Activated CD4-positive, alpha-beta T cell treated with anti-CD3 and anti-CD28 coated beads, Interleukin-2, amount 50 U/mL, for 4 hours (primary cell): Measurements from ENCODE around the gene VAC14.
A peak's percentile ranks its signal among the peaks of the same experiment; 100 is the strongest.
"Not testable (repeated sequence)": the region's sequence is repeated elsewhere in the genome, so short reads cannot be mapped to it uniquely, and the experiment has no call there.

Experiments
- DNase-seq, 2 experiments: peaks; one replicate each; pipeline ENCODE4 v3.0.0-alpha.2; 2020

VAC14 gene

DNA sequence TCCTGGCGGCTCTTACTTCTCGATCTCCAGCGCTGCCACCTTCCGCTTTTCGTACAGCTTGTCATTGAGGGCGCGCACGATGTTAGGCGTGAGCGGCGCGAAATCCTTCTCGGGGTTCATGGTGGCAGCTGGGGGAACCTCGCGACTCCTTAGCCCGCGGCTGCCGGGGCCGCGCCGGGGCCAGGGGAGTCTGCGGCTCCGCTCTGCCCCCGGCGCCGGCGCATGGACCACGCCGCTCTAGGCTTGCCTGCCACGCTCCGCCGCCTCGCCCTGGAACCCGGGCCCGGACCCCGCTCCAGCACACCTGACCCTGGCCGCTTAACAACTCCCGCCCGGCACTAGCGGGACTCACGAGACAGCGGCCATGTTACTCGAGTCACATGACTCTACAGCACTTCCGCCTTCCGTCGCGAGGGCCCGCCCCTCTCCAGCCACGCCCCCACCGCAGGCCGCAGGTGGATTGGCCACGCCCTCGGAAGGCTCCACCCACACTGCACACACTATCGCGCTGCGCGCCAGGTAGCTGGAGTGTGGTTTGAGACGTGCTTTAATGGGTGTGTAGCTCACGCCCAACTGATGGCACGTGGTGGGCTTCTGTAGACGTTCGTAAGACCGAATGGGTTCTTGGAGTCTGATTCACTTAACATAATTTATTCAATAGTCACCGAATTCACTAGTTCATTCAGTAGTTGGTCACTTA is at the start of gene VAC14:
TSS of gene VAC14 (minus strand) at position 378 of the 700 bp plus-strand sequence. CDS start at position 120, 258 bp downstream.
- DNase-seq, result peak; percentile 96 to 98

DNA sequence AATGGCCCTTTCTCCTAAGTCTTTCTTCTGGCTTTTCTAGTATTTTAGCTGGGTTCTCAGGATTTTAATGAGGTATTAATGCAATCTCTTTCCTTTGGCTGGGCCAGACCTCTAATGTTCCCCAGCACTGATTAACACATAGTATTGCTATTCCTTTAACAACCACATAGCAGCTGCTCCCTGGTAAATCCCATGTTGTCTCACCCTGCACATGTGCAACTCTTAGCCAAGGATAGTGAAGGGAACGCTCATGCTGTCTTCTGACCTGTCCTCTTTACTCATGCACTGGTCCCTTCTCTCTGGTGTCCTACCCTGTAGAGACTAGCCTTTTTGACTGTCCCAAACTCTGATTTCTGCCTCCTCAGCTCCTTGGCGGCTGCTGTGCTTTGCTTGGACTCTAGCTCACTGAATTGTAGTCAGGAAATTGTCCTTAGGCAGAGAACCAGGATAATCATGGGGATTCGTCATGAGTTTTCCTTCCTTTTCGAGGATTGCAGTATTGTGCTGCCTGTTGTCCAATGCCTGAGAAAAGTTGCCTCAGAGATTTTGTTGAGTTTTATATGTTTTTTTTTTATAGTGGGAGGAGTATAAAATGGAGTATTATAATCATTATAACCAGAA is 22.6 kb upstream of the VAC14 start:
- DNase-seq, result not testable (repeated sequence)

DNA sequence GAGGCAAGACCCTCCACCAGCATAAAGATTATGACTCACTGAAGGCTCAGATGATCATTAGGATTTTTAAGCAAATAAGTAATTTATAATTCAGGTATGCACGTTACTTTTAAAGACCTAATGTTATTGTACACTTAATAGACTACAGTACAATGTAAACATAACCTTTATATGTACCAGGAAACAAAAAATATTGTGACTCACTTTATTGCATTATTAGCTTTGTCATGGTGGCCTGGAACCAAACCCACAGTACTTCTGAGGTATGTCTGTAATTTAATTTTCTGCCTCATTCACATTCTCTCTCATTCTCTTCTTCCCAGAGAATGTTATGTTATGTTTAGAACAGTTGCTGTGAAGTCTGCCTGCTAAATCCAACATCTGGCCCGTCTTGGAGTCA is 21.8 kb upstream of the VAC14 start:
- not testable (repeated sequence) for DNase-seq

DNA sequence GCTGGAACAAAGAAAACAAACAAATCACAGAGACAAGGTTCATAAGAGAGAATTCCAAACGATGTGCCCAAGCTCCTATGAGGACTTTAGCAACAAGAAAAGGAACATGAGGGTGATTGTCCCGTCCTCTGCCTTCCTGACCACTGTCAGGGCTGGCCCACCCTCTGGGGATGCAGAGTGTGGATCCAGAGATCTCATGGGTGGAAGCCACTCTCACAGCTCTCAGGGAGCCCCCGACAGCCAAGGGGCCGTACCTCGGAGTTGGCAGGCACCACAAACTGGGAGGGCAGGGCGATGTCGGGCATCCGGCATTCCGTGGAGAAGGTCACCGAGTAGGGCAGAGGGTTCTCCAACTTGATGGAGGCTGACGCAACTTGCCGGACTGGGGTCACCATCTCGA is 17.1 kb upstream of the VAC14 start:
- DNase-seq, result not testable (repeated sequence)

DNA sequence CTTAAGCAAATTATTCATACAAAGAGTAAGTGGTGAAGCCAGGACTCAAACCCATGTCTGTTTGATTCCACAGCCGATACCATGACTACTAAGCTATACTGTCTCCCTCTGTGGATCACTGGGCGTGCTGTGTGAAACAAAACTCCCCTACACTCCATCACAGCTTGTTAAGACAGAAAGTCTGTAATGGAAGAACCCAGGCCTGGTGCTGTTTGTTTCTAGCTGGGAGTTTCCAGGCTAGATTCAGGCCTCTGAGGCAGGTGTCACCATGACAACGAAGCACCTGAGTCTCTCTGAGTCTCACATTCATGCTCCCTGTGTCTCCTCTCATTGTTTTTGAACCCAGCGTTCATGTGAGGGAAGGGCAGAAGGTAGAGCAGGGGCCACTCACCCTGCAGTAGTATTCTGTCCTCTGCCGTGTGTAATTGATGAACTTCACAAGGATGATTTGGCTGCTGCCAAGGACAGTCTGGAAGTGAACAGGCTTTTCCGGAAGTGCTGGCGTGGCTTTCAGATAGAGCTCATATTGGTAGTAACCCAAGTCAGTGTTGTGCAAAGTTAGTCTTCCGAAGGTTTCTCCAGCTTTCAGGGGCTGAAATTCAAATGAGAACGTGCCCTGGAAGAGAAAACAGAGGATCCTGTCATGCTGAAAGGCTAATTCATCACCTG is 8.6 kb upstream of the VAC14 start:
- DNase-seq, result no peak

DNA sequence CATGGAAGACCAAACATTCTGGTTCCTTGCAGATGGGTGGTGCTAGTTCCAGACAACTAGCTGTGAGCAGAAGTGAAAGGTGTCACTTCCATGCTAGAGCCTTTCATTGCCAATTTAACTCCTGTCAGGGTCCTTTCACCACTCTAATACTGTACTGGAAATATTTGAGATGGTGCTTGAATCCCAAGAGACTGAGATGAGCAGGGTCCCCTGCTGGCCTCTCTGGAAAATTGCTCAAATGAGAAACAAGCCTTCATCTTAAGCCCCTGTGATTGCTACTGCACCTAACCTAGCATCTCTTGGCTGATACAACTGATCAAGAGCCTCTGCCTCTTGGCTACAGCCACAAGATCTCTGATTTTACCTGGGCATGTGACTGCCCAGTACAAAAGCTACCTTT is 7.4 kb upstream of the VAC14 start:
- no peak for DNase-seq

DNA sequence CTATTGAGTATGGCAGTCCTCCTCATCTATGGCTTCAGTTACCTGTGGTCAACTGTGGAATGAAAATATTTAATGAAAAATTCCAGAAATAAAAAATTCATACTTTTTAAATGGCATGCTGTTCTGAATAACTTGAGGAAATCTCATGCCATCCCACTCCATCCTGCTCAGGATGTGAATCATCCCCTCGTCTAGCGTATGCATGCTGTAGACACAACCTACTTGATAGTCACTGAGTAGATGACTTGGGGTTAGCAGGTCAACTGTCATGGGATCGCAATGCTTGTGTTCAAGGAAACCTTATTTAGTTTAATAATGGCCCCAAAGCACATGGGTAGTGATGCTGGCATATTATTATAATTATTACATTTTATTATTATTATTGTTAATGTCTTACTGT is 4.8 kb upstream of the VAC14 start:
- no peak for DNase-seq

DNA sequence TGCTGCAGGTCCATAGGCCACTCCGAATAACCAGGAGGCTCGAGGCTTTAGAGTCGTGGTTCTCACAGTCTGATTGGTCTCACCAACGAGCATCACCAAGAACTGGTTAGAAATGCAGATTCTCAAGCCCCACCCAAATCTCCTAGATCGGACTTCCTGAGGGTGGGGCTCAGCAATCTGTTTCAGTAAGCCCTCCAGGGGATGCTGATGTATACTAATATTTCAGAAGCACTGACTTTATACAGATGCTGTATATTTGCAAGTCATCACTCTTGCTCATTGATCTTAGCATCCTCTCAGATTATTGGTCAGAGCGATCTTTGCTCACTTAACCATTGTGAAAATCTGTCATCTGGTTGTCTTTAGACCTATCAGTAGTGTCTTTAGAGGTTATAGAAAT is 4.4 kb upstream of the VAC14 start:
- DNase-seq, result no peak

DNA sequence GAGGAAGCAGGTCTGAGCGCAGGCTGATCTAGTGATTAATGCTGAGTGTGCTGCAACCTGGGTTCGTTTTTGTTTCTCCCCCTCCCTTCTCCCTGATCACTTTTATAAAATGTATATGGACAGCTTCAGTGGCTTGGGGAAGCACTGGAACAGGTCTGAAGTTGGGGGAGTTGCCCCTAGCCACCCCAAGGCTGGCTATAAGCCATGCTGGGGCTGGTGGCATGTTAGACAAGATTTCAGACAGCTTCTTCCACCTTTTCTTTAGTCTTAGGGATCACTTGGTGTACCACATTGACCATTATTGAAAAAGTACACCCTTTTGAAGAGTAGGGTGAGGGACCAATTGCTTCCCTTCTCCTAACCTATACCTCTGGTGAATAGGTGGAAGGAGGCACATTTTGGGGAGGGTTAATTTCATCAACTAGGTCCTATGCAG is 3.8 kb upstream of the VAC14 start:
- no peak for DNase-seq

DNA sequence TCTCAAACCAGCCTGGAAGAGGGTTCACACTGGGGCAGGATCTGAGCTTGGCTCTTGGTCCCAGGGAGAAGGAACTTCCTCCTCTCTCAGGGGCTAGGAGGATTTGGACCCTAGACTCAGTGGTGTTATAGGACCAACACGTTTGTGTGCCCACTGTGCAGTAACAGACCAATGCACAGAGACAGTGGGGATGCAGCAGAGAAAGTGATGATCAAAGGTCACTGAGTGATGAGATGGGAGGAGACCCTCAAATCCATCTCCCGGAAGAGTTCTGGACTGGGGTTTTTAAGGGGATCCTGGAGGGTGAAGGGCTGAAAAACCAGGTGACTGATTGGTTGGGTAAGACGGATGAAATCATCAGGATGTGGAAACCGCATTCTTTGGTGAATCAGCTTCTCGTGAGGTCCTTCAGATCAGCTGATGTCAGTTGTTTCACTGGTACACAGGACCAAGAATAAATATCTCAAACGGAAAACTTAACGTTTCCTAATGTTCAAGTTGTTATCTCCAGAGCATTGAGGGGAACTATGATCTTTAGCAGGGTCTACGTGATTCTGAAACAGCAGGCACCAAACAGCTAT is 3.3 kb upstream of the VAC14 start:
- no peak for DNase-seq

DNA sequence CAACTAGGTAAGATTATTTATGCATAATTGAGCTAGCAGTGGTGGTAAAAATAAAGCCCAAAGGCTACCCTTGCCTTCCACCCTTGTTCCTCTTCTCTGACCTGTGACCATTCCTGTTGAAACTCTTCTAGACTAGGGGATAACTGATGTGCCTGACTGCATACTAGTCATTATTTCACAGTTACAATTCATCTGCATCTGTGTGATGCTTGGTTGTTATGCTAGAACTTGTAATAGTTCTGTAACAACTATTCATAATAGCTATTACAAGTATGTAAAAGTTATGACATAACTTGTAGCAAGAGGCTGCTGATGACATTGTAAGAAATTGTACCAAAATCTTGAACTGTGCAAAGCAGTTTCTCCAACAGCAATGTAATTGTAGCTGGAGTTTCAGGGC is 2.4 kb upstream of the VAC14 start:
- DNase-seq, result no peak

DNA sequence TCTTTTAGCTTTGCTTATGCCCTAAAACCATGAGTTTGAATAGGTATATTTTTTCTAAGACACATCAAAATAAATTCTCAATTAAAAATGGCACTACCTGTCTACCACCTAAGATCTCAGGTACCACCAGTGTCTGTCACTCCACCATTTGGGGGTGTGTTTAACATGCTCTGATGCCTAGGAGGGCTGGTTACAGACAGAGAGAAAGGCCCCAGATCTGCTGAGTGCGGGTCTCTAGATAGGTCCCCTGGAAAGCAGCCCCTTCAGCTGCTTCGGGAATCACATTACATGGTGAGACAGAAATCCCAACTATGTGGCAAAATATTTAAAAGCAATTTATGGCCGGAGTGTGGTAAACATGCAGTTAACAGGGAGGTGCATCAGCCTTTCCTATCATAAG is 653 bp upstream of the VAC14 start:
- no peak for DNase-seq

DNA sequence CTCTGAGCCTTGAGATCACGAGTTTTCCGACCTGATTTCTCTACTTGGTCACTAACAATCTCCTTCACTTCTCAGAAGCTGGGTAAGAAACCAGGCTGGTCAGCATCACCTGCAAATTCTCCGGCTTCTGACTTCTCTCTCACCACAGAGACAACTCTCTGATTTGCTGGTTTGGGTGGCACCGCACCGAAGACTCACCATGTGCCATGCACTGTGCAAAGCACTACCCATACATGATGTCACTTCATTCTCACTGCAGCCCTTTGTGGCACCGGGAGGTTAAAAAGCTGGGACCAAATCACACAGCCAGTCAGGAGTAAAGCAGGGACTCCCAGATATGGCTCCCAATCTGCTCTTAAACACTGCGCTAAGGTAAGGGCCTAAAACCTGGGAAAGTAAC is 647 bp downstream of the VAC14 start:
- DNase-seq, result no peak

DNA sequence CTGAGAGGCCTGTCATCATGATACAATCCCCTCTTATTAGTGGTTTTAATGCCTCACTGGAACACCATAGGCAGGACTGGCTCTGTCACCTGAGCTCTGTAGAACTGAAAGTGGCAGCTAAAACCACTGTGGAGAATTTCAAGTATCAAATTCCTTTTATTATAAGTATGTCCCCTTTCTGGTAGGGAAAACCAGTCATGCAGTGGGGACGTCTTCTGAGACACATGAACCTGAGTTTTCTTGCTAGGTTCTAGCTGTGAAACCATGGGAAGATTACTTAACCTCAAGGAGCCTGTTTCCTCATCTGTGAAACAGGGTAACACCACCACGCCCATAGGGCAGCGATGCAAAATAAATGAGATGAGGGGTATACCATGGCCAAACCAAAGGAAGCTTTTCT is 4.7 kb downstream of the VAC14 start:
- DNase-seq, result no peak

DNA sequence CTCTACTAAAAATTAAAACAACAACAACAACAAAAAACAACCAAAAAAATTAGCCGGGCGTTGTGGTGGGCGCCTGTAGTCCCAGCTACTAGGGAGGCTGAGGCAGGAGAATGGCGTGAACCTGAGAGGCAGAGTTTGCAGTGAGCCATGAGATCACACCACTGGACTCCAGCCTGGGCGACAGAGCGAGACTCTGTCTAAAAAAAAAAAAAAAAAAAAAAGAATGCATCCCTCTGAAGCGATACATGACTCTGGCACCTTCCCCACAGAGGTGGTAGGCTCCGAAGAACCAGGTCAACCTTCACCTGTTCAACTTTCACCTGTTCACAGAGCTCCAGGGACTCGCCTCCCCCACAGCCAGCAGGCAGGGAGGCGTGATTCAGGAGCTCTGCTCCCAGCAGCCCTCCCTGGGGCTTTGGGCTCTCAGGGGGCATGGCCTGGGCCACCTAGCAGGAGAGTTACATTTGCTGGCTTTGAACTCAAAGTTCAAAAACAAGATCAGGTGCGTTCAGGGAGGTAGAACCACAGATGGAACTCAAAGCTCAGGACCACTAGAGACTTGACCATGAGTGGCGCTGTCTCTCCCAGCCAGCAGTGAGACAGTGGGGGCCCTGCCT is 5.6 kb downstream of the VAC14 start:
- DNase-seq, result no peak

DNA sequence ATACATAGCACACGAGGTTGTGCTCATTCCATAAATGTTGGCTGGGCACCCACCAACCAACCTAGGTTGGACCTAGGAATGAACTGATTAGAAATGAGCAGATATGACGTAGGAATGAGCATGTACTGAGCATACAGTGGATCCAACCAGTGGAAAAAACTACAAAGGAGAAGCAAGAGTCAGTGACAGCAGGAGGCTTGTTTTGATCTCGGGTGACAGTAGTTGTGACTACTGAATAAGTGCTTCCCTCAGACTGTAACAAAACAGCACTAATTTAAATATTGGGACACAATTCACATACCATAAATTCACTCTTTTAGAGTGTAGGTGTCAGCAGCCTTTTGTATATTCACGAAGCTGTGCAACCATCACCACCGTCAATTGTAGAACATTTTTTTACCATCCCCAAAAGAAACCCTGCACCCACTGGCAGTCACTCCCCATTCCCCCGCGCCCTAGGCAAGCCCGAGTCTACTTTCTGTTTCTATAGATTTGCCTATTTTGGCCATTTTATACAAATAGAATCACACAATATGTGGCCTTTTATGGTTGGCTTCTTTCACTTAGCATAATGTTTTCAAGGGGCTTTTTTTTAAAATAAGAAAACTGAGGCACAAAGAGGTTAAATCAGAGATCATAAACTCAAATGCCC is 7.0 kb downstream of the VAC14 start:
- no peak for DNase-seq

DNA sequence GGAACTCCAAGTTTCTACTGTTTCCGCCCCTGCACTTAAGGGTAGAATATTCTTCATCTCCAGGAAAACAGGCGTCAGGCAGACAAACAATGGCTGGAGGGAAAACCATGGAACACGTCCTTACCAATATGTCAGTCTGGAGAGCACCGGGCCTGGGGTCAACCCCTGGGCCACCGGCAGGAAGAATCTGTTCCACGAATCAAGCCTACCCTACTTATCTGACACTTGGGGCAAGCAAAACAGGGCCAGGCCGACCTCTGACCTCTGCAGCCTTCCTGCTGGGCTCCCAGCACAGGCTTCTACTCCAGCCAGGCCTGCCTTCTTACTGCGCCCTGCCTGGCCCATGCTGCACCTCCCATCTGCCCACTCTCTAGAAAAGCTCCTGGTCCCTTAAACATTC is 10.1 kb downstream of the VAC14 start:
- no peak for DNase-seq

DNA sequence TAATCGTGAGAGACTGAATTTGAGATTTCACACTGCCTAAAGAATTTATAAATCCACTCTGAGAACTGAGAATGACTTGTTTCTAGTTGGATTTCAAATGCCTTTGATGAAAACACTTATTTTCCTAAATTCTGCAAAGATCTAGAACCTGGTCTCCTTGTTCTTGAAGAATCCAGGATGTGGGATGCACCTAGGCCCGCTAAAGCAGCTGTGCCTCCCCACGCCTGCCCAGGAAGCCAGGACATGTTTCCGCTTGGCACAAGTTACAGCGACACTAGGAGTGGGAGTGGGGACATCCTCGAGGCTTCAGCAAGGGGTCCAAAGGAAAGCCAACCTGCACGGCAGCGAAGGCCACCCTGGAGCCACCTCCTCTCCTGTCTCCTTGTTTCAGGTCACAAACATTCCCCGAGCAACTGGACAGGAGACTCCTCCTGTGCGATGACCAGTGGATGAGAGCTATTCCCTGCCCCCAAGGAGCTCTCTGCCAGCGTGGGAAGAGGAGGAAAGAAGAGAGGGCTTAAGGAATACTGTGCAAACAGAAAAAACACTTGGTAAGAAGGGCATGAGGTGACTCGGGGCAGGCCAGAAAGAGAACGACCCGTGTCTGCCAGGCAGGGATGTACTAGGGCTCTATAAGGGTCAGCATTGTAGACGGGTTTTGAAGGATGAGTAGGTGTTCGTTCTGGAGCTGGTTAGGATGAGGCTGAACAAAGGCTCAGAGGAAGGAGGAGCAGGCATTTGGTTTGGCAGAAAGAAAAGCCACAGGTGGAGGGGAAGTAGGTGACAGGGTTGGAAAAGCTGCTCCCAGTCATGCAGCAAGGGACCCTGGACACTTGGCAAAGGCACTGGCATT is 11.1 kb downstream of the VAC14 start:
- DNase-seq, result no peak

DNA sequence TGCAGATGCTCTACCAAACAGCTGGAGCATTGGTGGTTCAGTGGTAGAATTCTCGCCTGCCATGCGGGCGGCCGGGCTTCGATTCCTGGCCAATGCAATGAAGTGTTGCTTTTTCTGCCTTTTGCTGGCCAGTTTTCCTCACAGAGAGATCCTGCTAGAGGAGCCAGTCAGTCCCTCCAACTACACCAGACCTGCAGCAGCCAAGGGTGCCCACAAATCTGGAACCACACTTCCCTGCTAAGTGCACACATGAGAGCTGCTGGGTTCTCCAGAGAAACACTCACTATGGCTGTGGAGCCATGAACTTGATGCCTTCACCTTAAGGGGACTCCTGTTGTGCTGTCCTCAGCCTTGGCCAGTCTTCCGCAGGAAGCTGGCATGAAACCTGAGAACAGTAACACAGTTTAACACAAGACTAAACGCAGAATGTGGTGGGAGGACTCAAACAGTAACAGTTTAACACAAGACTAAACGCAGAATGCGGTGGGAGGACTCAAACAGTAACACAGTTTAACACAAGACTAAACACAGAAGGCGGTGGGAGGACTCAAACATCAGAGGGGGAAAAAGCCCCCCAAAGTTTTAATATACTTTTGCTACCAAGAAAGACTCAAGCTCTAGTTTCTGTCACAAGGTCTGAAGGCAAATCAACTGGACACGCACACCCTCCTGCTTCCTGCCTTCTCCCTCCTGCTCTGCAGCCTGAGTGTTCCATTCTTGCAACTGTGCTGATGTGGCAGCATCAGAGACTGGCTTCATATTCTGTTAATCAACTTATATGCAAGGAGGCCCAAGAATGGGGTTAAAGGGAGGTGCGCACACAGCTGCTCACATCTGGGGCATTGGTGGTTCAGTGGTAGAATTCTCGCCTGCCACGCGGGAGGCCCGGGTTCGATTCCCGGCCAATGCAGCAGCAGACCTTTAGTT is 12.0 kb downstream of the VAC14 start:
- DNase-seq, result no peak

DNA sequence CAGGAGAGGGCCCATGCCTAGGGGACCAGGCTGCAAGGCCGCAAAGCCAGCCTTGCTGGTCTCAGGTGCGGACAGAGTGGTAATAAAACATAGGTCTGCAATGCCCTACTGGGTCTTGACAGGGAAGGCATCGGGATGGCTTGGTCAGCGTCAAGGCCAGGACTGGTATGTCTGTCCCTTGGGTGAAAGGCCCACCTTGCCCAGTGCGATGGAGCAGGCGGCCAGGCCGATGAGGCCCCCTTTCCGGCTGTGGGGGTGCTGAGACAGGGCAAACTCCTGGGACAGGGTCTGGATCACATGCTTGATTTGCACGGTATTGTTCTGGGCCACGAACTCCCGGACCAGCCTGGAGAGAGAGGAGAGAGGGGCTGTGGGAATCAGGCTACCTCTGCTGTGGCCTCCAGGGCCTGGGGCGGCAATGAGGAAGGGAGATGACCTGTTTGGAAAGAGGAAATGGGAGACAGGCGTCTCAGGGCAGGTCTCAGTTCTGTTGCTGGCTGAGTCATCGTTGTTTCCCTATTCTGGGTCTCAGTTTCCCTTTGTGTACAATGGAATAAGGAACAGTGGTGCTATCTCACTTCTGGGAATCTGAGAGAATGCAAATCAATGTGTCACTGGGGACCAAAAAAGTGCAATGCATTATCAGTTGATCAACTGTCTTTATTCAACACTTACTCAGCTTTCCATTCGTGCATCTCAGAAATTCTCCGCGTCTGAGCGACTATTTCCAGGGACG is 14.8 kb downstream of the VAC14 start:
- DNase-seq, result no peak
